Stimulated activated CD8-positive, alpha-beta memory T cell treated with anti-CD3 and anti-CD28 coated beads, Interleukin-12 subunit alpha, Interleukin-12 subunit beta, amount 100 ng/mL, for 1 hour (primary cell): ENCODE results near the gene SUCLG1.
"Not testable (repeated sequence)": the region's sequence is repeated elsewhere in the genome, so short reads cannot be mapped to it uniquely, and the experiment has no call there.

Experiments
- DNase-seq: peaks from one replicate; pipeline ENCODE4 v3.0.0-alpha.2; 2020; ENCODE audit warnings: low read depth

SUCLG1 gene

GRCh38 chr2:84421197-84421596 is 37.9 kb downstream of the SUCLG1 start:
- DNase-seq = no peak

- no peak for DNase-seq
Measured at GRCh38 chr2:84417453-84418145, 41.5 kb downstream of the SUCLG1 start.

GRCh38 chr2:84409531-84409930 is 49.5 kb downstream of the SUCLG1 start:
- no peak for DNase-seq

GRCh38 chr2:84402111-84402510 is 57.0 kb downstream of the SUCLG1 start:
- DNase-seq = not testable (repeated sequence)

GRCh38 chr2:84399839-84400238 is 59.2 kb downstream of the SUCLG1 start:
- not testable (repeated sequence) for DNase-seq

- DNase-seq = no peak
Measured at GRCh38 chr2:84395820-84396219, 63.3 kb downstream of the SUCLG1 start.

- DNase-seq = no peak
Measured at GRCh38 chr2:84394628-84395027, 64.5 kb downstream of the SUCLG1 start.

GRCh38 chr2:84393829-84394228 is 65.3 kb downstream of the SUCLG1 start:
- DNase-seq = no peak

GRCh38 chr2:84389794-84390193 is 69.3 kb downstream of the SUCLG1 start:
- no peak for DNase-seq

- DNase-seq = no peak
Measured at GRCh38 chr2:84388921-84389490, 70.1 kb downstream of the SUCLG1 start.

- no peak for DNase-seq
Measured at GRCh38 chr2:84388133-84388532, 70.9 kb downstream of the SUCLG1 start.

GRCh38 chr2:84386336-84387040 is 72.6 kb downstream of the SUCLG1 start:
- no peak for DNase-seq

GRCh38 chr2:84383271-84383670 is 75.8 kb downstream of the SUCLG1 start:
- no peak for DNase-seq

- DNase-seq = no peak
Measured at GRCh38 chr2:84380875-84381274, 78.2 kb downstream of the SUCLG1 start.

- no peak for DNase-seq
Measured at GRCh38 chr2:84378960-84379359, 80.1 kb downstream of the SUCLG1 start.

GRCh38 chr2:84375020-84375419 is 84.1 kb downstream of the SUCLG1 start:
- DNase-seq = no peak

GRCh38 chr2:84373866-84374265 is 85.2 kb downstream of the SUCLG1 start:
- DNase-seq = no peak
